ENCODE data around the gene COPG2.

COPG2 gene

DNA sequence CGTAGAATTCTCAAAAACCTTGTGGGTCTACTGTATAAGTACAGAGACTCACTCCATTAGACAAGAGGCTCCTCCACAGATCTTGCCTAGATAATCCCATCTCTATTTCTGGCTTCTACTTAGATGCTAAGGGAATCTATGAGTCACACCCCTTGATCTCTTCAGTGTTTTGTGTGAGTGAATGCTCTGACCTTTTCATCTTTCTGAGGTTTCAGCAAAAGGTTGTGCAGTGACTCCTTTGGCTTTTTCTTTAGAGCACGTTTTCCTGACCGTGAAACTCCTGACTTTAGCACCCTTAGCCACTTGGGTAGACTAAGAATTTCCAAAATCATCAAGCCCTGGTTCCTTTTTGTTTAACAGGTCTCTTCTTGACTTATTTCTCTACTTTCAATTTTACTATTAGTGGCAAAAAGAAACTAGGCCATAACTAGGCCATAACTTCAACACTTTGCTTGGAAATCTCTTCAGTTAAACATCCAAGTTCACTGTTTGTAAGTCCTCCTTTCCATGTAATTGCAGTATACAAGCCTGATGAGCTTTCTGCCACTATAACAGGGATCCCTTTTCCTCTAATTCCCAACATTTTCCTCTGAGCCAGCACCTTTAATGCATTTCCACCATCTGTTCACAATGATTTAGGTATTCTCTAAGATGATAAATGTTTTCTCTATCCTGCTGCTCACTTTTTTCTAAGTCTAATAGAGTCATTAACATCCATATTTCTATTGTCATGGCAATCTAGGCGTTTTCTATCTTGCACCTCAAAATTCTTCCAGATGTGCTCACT is 19.4 kb downstream of the COPG2 start:
- Histone ChIP-seq H3K27me3 (ENCODE audit: insufficient read depth, low read length, poor library complexity, severe bottlenecking) (no peaks in the 10 kb centered on the region), H3K79me2 (ENCODE audit: insufficient read depth, low read length) (no peaks in the 10 kb centered on the region), H3F3A (ENCODE audit: low read depth) (no peaks in the 10 kb centered on the region), H3K4me3 (ENCODE audit: low read length, poor library complexity, severe bottlenecking) (no peak overlapping the region), H3K9me3 (ENCODE audit: insufficient read depth, low read depth, low read length) (no peaks in the 10 kb centered on the region), H3K9me2 (replicated peaks; ENCODE audit: low read depth, low read length) (no peaks in the 10 kb centered on the region), H2AFZ (ENCODE audit: low read length) (no peak overlapping the region), H3K4me1 (ENCODE audit: insufficient read depth, low read length, poor library complexity, severe bottlenecking) (no peaks in the 10 kb centered on the region), H3K9ac (ENCODE audit: low read depth, low read length, poor library complexity, severe bottlenecking) (no peak overlapping the region), H3K36me3 (ENCODE audit: insufficient read depth, low read length) (peaks cover 40% of the 10 kb centered on the region), H3K4me2 (ENCODE audit: low read depth, low read length, poor library complexity, severe bottlenecking) (no peak overlapping the region), H4K20me1 (ENCODE audit: insufficient read depth, low read length, poor library complexity, severe bottlenecking) (no peaks in the 10 kb centered on the region)
- TF ChIP-seq EZH2phosphoT487 (IDR thresholded peaks at IDR 0.05; ENCODE audit: borderline replicate concordance), result no peak
- TF ChIP-seq, protein P1, sequence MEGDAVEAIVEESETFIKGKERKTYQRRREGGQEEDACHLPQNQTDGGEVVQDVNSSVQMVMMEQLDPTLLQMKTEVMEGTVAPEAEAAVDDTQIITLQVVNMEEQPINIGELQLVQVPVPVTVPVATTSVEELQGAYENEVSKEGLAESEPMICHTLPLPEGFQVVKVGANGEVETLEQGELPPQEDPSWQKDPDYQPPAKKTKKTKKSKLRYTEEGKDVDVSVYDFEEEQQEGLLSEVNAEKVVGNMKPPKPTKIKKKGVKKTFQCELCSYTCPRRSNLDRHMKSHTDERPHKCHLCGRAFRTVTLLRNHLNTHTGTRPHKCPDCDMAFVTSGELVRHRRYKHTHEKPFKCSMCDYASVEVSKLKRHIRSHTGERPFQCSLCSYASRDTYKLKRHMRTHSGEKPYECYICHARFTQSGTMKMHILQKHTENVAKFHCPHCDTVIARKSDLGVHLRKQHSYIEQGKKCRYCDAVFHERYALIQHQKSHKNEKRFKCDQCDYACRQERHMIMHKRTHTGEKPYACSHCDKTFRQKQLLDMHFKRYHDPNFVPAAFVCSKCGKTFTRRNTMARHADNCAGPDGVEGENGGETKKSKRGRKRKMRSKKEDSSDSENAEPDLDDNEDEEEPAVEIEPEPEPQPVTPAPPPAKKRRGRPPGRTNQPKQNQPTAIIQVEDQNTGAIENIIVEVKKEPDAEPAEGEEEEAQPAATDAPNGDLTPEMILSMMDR (conservative IDR thresholded peaks at IDR 0.05; ENCODE audit: low read length), result no peak

DNA sequence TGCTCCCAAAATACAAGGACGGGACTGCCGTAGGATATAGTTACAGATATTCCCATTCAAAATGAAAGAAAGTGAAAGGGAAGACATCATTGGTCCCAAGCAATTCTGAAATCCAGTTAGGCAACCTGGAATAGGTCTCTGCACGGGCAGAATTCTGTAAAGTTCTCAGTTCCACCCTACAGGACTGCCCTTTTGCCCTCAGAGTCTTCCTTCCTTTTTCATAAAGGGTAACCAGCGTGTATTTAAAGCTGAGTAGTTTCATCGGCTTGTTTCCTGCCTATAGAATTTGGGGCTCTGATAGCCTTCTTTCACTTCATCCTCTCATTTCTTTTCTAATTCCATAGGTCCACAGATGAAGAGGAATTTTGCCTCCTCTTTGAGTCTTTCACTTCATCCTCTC is 20.0 kb downstream of the COPG2 start:
- Histone ChIP-seq H3K27me3 (ENCODE audit: insufficient read depth, low read length, poor library complexity, severe bottlenecking) (no peaks in the 10 kb centered on the region), H3K4me1 (ENCODE audit: insufficient read depth, low read length, poor library complexity, severe bottlenecking) (no peaks in the 10 kb centered on the region), H3K4me3 (ENCODE audit: low read length, poor library complexity, severe bottlenecking) (no peak overlapping the region), H3K9me3 (ENCODE audit: insufficient read depth, low read depth, low read length) (no peaks in the 10 kb centered on the region), H3F3A (ENCODE audit: low read depth) (no peaks in the 10 kb centered on the region), H3K9me2 (replicated peaks; ENCODE audit: low read depth, low read length) (no peaks in the 10 kb centered on the region), H3K9ac (ENCODE audit: low read depth, low read length, poor library complexity, severe bottlenecking) (no peak overlapping the region), H3K79me2 (ENCODE audit: insufficient read depth, low read length) (no peaks in the 10 kb centered on the region), H4K20me1 (ENCODE audit: insufficient read depth, low read length, poor library complexity, severe bottlenecking) (no peaks in the 10 kb centered on the region), H3K4me2 (ENCODE audit: low read depth, low read length, poor library complexity, severe bottlenecking) (no peak overlapping the region), H2AFZ (ENCODE audit: low read length) (no peak overlapping the region), H3K36me3 (ENCODE audit: insufficient read depth, low read length) (peaks cover 40% of the 10 kb centered on the region)
- no peak for TF ChIP-seq EZH2phosphoT487 (IDR thresholded peaks at IDR 0.05; ENCODE audit: borderline replicate concordance)
- TF ChIP-seq, protein P1 (conservative IDR thresholded peaks at IDR 0.05; ENCODE audit: low read length), result no peak

DNA sequence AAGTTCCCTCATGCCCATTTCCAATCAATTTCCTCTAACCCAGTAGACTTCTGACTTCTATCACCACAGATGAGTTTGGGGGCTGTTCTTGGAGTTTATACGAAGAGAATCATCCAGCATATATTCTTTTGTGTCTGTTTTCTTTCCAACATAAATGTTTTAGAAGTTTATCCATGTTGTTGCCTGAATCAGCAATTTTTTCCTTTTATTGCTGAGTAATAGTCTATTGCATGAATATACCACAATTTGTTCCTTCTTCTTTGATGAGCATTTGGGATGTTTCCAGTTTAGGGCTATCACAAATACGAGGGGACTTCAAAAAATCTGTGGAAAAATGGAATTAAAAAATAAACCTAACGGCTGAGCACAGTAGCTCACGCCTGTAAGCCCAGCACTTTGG is 26.2 kb downstream of the COPG2 start:
- Histone ChIP-seq H3K4me2 (ENCODE audit: low read depth, low read length, poor library complexity, severe bottlenecking) (no peak overlapping the region), H3K9me2 (replicated peaks; ENCODE audit: low read depth, low read length) (no peaks in the 10 kb centered on the region), H3K36me3 (ENCODE audit: insufficient read depth, low read length) (peaks cover 26% of the 10 kb centered on the region; the same call in 1 of the 2 replicates), H3K9me3 (ENCODE audit: insufficient read depth, low read depth, low read length) (no peaks in the 10 kb centered on the region; the same call in 1 of the 2 replicates), H3K4me3 (ENCODE audit: low read length, poor library complexity, severe bottlenecking) (no peak overlapping the region), H3K79me2 (ENCODE audit: insufficient read depth, low read length) (no peaks in the 10 kb centered on the region), H3K27me3 (ENCODE audit: insufficient read depth, low read length, poor library complexity, severe bottlenecking) (no peaks in the 10 kb centered on the region), H2AFZ (ENCODE audit: low read length) (no peak overlapping the region), H3K4me1 (ENCODE audit: insufficient read depth, low read length, poor library complexity, severe bottlenecking) (peaks cover 9% of the 10 kb centered on the region), H3F3A (ENCODE audit: low read depth) (no peaks in the 10 kb centered on the region), H3K9ac (ENCODE audit: low read depth, low read length, poor library complexity, severe bottlenecking) (no peak overlapping the region), H4K20me1 (ENCODE audit: insufficient read depth, low read length, poor library complexity, severe bottlenecking) (no peaks in the 10 kb centered on the region)
- TF ChIP-seq, protein P1 (conservative IDR thresholded peaks at IDR 0.05; ENCODE audit: low read length), result no peak
- TF ChIP-seq EZH2phosphoT487 (IDR thresholded peaks at IDR 0.05; ENCODE audit: borderline replicate concordance), result no peak

Data from Loucy (cell line).